OCI-LY7 (cell line): Measurements from ENCODE around the gene TIGAR. TPM values are rescaled to one million over a fixed set of nuclear protein-coding genes. Genes with fewer than 3 reads are reported as not detected.

Experiments
- BruUV-seq: library from RNA; stranded (reverse); fragments of 400-500 nt; replicated peaks from 2 replicates; lab custom pipeline; 2021; lab: Mats Ljungman, UMichigan
- CTCF ChIA-PET: fragments of 300-600 bp; sonication (Branson Sonifier 250); formaldehyde crosslinking; loops from one replicate; lab custom pipeline; 2022; ENCODE audit warnings: antibody characterized with exemption; ENCODE audit not compliant: unreplicated experiment; lab: Charles Lee
- POLR2A ChIA-PET: fragments of 300-600 bp; sonication (Branson Sonifier 250); formaldehyde crosslinking; loops from one replicate; lab custom pipeline; 2022; ENCODE audit warnings: antibody characterized with exemption; lab: Charles Lee
- DNase-seq: peaks from one replicate; pipeline ENCODE4 v3.0.0-alpha.2; 2015; ENCODE audit warnings: low spot score
- H2AFZ ChIP-seq: fragments of 200-600 bp; sonication (generic), shearing (Covaris generic); 2 replicates; pipeline ENCODE4 v1.6.1; 2014; ENCODE audit warnings: mild to moderate bottlenecking, antibody characterized with exemption, low read length, moderate library complexity
- H3K27ac ChIP-seq: fragments of 200-600 bp; sonication (generic); 2 replicates; pipeline ENCODE4 v1.5.1; 2014; ENCODE audit warnings: mixed run types, low read depth, mild to moderate bottlenecking, moderate library complexity, low read length, inconsistent platforms; ENCODE audit not compliant: poor library complexity, severe bottlenecking
- H3K36me3 ChIP-seq: fragments of 200-600 bp; sonication (generic); 2 replicates; pipeline ENCODE4 v1.6.1; 2014; ENCODE audit warnings: mild to moderate bottlenecking, antibody characterized with exemption, low read length, moderate library complexity, mixed read lengths; ENCODE audit not compliant: insufficient read depth
- H3K4me1 ChIP-seq: fragments of 200-600 bp; sonication (generic); 2 replicates; pipeline ENCODE4 v1.5.1; 2014; ENCODE audit warnings: mild to moderate bottlenecking, low read length; ENCODE audit not compliant: insufficient read depth, poor library complexity, severe bottlenecking
- H3K4me2 ChIP-seq: fragments of 200-600 bp; sonication (generic); 2 replicates; pipeline ENCODE4 v1.6.1; 2014; ENCODE audit warnings: mild to moderate bottlenecking, low read length
- H3K4me3 ChIP-seq: fragments of 200-600 bp; sonication (generic); 2 replicates; pipeline ENCODE4 v1.5.1; 2014; ENCODE audit warnings: mild to moderate bottlenecking, low read depth, low read length; ENCODE audit not compliant: poor library complexity, severe bottlenecking
- H3K79me2 ChIP-seq: fragments of 200-600 bp; sonication (generic); 2 replicates; pipeline ENCODE4 v1.6.1; 2016; ENCODE audit warnings: low read depth, mild to moderate bottlenecking, low read length, moderate library complexity, mixed read lengths; ENCODE audit not compliant: insufficient read depth
- H3K9me2 ChIP-seq: fragments of 200-600 bp; sonication (generic); 2 replicates; pipeline ENCODE4 v1.6.1; 2016; ENCODE audit warnings: mild to moderate bottlenecking, low read length, mixed read lengths; ENCODE audit not compliant: insufficient read depth
- H3K9me3 ChIP-seq: fragments of 200-600 bp; sonication (generic); 2 replicates; pipeline ENCODE4 v1.6.1; 2014; ENCODE audit warnings: mild to moderate bottlenecking, mixed run types, low read length, mixed read lengths
- H4K20me1 ChIP-seq: fragments of 200-600 bp; sonication (generic); 2 replicates; pipeline ENCODE4 v1.6.1; 2014; ENCODE audit warnings: mild to moderate bottlenecking, antibody characterized with exemption, low read length, moderate library complexity, mixed read lengths; ENCODE audit not compliant: insufficient read depth
- EZH2phosphoT487 ChIP-seq: fragments of 200-600 bp; sonication (generic); IDR thresholded peaks from 2 replicates; pipeline ENCODE4 v1.6.1; 2018; ENCODE audit warnings: low read depth, borderline replicate concordance, mild to moderate bottlenecking, mixed run types, antibody characterized with exemption, low read length, moderate library complexity, mixed read lengths
- intact Hi-C: fragments of 100-400 bp; cut with micrococcal nuclease; formaldehyde crosslinking; loops from one replicate; pipeline ENCODE4 v1.10.0; 2022; ENCODE audit not compliant: unreplicated experiment
- total RNA-seq, 2 experiments: library from RNA; depleted of rRNA in 1 of 2; stranded (reverse); fragments of >200 nt in 1 of 2; shearing (Covaris generic) in 1 of 2; gene quantifications; 2 replicates each; pipeline ENCODE4 v1.2.3, GENCODE V29; 2014 to 2022
- TF ChIP-seq, protein P1 (sequence below): fragments of 200-600 bp; sonication (generic); conservative IDR thresholded peaks from 2 replicates; pipeline ENCODE4 v1.5.1; 2014; ENCODE audit warnings: mild to moderate bottlenecking, antibody characterized with exemption, low read length, moderate library complexity, mixed read lengths

Gene TIGAR
- total RNA-seq, 2 experiments from 2014 or later, result 8.0 to 24.7 TPM

- H3K4me3 ChIP-seq, result no peak overlapping the region
- CTCF ChIA-PET, result no interaction called here
- POLR2A ChIA-PET, result interaction anchor here (0.7 to 1.3 kb wide), 2 partner anchors 8 to 329 kb away, joined by 3 to 5 read pairs; partner anchors contain the start of gene TIGAR
Observed at GRCh38 chr12:4330203-4330602, 9.2 kb downstream of the TIGAR start.

GRCh38 chr12:4331221-4331620 is 10.2 kb downstream of the TIGAR start:
- no TSS peak for BruUV-seq
- Histone ChIP-seq H3K4me3 (no peak overlapping the region), H2AFZ (no peak overlapping the region), H3K36me3 (peaks cover 71% of the 10 kb centered on the region), H3K9me3 (no peaks in the 10 kb centered on the region), H3K9me2 (no peaks in the 10 kb centered on the region), H3K4me1 (peaks cover 26% of the 10 kb centered on the region), H3K27ac (no peak overlapping the region), H4K20me1 (peaks cover 5% of the 10 kb centered on the region; the same call in 1 of the 2 replicates), H3K79me2 (peaks cover 61% of the 10 kb centered on the region; the same call in 1 of the 2 replicates), H3K4me2 (no peak overlapping the region)
- no peak for DNase-seq
- ChIA-PET CTCF (no interaction called here), POLR2A (interaction anchor here (0.6 to 1.3 kb wide), 2 partner anchors 9 to 814 kb away, joined by 5 to 8 read pairs; partner anchors contain the start of gene TIGAR)
- intact Hi-C loops, result no loop called here
- TF ChIP-seq EZH2phosphoT487, result no peak
- TF ChIP-seq, protein P1, sequence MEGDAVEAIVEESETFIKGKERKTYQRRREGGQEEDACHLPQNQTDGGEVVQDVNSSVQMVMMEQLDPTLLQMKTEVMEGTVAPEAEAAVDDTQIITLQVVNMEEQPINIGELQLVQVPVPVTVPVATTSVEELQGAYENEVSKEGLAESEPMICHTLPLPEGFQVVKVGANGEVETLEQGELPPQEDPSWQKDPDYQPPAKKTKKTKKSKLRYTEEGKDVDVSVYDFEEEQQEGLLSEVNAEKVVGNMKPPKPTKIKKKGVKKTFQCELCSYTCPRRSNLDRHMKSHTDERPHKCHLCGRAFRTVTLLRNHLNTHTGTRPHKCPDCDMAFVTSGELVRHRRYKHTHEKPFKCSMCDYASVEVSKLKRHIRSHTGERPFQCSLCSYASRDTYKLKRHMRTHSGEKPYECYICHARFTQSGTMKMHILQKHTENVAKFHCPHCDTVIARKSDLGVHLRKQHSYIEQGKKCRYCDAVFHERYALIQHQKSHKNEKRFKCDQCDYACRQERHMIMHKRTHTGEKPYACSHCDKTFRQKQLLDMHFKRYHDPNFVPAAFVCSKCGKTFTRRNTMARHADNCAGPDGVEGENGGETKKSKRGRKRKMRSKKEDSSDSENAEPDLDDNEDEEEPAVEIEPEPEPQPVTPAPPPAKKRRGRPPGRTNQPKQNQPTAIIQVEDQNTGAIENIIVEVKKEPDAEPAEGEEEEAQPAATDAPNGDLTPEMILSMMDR, result no peak

More at GRCh38 chr12:4330203-4330602, 9.2 kb downstream of the TIGAR start:
- Histone ChIP-seq H3K9me2 (no peaks in the 10 kb centered on the region), H3K79me2 (peaks cover 71% of the 10 kb centered on the region; the same call in 1 of the 2 replicates), H3K4me2 (no peak overlapping the region), H3K4me1 (peaks cover 26% of the 10 kb centered on the region), H3K9me3 (no peaks in the 10 kb centered on the region), H3K27ac (no peak overlapping the region), H4K20me1 (peaks cover 9% of the 10 kb centered on the region; the same call in 1 of the 2 replicates), H3K36me3 (peaks cover 66% of the 10 kb centered on the region), H2AFZ (no peak overlapping the region)
- intact Hi-C loops, result no loop called here
- no TSS peak for BruUV-seq
- TF ChIP-seq, protein P1, result no peak
- no peak for TF ChIP-seq EZH2phosphoT487
- DNase-seq, result no peak

DNA sequence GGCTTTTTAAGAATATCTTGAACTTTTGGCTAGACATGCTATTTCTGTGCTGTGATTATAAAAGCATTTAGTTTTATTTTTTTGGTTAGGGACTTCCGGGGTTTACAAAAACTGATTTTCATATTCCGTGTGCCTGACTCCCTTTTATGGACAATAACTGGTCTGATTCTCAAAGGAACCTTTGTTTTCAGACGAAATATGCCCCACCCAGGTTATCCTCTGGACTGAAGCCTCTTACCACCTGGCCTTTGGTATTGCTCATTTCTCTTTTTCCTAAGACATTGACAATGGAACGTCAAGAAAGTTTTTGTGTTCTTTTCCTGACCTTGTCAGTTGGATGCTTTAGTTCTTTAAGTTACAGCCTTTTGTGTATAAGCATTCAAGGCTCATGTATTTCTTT is 10.8 kb downstream of the TIGAR start:
- no peaks in the 10 kb centered on the region for H3K9me3 ChIP-seq
- H3K4me3 ChIP-seq, result no peak overlapping the region
- H4K20me1 ChIP-seq, result peaks cover 1% of the 10 kb centered on the region; the same call in 1 of the 2 replicates
- ChIA-PET CTCF (no interaction called here), POLR2A (interaction anchor here (0.6 to 1.3 kb wide), 3 partner anchors 10 to 815 kb away, joined by 5 to 8 read pairs (median 5); partner anchors contain the start of gene TIGAR)
- H3K27ac ChIP-seq, result no peak overlapping the region
- H3K79me2 ChIP-seq, result peaks cover 55% of the 10 kb centered on the region; the same call in 1 of the 2 replicates
- intact Hi-C loops, result no loop called here
- DNase-seq, result no peak
- H2AFZ ChIP-seq, result no peak overlapping the region
- peaks cover 25% of the 10 kb centered on the region for H3K4me1 ChIP-seq
- TF ChIP-seq EZH2phosphoT487, result no peak
- TF ChIP-seq, protein P1, result no peak
- no peak overlapping the region for H3K4me2 ChIP-seq
- BruUV-seq, result no TSS peak
- H3K36me3 ChIP-seq, result peaks cover 76% of the 10 kb centered on the region
- H3K9me2 ChIP-seq, result no peaks in the 10 kb centered on the region
